Spinal cord (tissue), 10 donors: Measurements from ENCODE around the gene ASCC2. TPM values are rescaled to one million over a fixed set of nuclear protein-coding genes. Genes with fewer than 3 reads are reported as not detected.
"Not testable (repeated sequence)": the region's sequence is repeated elsewhere in the genome, so short reads cannot be mapped to it uniquely, and the experiment has no call there.

Experiments used
- DNase-seq, 6 donors: peaks; one replicate each; pipeline versions ENCODE4 v3.0.0 to v3.0.0-alpha.2; 2013 to 2015; ENCODE audit warnings: low spot score in 6 of 6, low read depth in 4 of 6
- H3K27ac ChIP-seq: one replicate; pipeline ENCODE4 v1.5.1; 2013; ENCODE audit warnings: low read depth, low read length, control low read depth
- H3K27me3 ChIP-seq: one replicate; pipeline ENCODE4 v1.6.1; 2013; ENCODE audit warnings: low read length; ENCODE audit not compliant: control insufficient read depth, insufficient read depth
- H3K36me3 ChIP-seq: one replicate; pipeline ENCODE4 v1.6.1; 2013; ENCODE audit warnings: low read length; ENCODE audit not compliant: control insufficient read depth, insufficient read depth
- H3K4me1 ChIP-seq: one replicate; pipeline ENCODE4 v1.6.1; 2013; ENCODE audit warnings: low read length; ENCODE audit not compliant: control insufficient read depth, insufficient read depth
- H3K4me3 ChIP-seq: one replicate; pipeline ENCODE4 v1.5.1; 2013; ENCODE audit warnings: low read depth, low read length, control low read depth
- H3K9me3 ChIP-seq: one replicate; pipeline ENCODE4 v1.6.1; 2013; ENCODE audit warnings: low read length; ENCODE audit not compliant: control insufficient read depth, insufficient read depth
- WGBS: methylation state at CpG from one replicate; pipeline ENCODE4 v1.1.5; 2013; ENCODE audit warnings: missing lambda C conversion rate; ENCODE audit not compliant: insufficient coverage; 5-methylcytosine and 5-hydroxymethylcytosine counted together
- polyA plus RNA-seq, 2 donors: library from polyadenylated mRNA; unstranded; fragments of 120-200 nt; gene quantifications; one replicate each; pipeline ENCODE4 v1.2.1, GENCODE V29; 2013; ENCODE audit not compliant: insufficient read length in 2 of 2
- total RNA-seq, 2 donors: library from RNA; depleted of rRNA in 1 of 2; stranded (reverse); fragments of 120-200 nt in 1 of 2; fragments of >200 nt in 1 of 2; gene quantifications; one replicate each; pipeline versions ENCODE4 v1.2.3 to v1.2.4, GENCODE V29; 2013 to 2014
- donor health status: healthy.

ASCC2 gene
- total and polyA plus RNA-seq, 4 donors, result 18.5 to 55.5 (median 38.8) TPM

GRCh38 chr22:29873943-29874342 is 35.9 kb upstream of the ASCC2 start:
- no peak overlapping the region for H3K27ac ChIP-seq
- no CpG with 5 or more reads among the region's 2 CpGs for WGBS
- H3K9me3 ChIP-seq, result no peaks in the 10 kb centered on the region
- H3K4me3 ChIP-seq, result no peak overlapping the region
- DNase-seq, result no peak
- H3K4me1 ChIP-seq, result peaks cover 18% of the 10 kb centered on the region
- no peaks in the 10 kb centered on the region for H3K27me3 ChIP-seq
- no peaks in the 10 kb centered on the region for H3K36me3 ChIP-seq

- no CpG with 5 or more reads among the region's 5 CpGs for WGBS
- H3K9me3 ChIP-seq, result no peaks in the 10 kb centered on the region
- H3K27ac ChIP-seq, result no peak overlapping the region
- H3K27me3 ChIP-seq, result no peaks in the 10 kb centered on the region
- H3K4me1 ChIP-seq, result peaks cover 18% of the 10 kb centered on the region
- DNase-seq, result no peak
- no peaks in the 10 kb centered on the region for H3K36me3 ChIP-seq
- H3K4me3 ChIP-seq, result no peak overlapping the region
Measured at GRCh38 chr22:29872989-29873388, 34.9 kb upstream of the ASCC2 start.

- Histone ChIP-seq H3K27me3 (no peaks in the 10 kb centered on the region), H3K27ac (no peak overlapping the region), H3K4me3 (no peak overlapping the region), H3K4me1 (peaks cover 18% of the 10 kb centered on the region), H3K36me3 (no peaks in the 10 kb centered on the region), H3K9me3 (no peaks in the 10 kb centered on the region)
- DNase-seq, result no peak
- WGBS, result 82% methylated on average over 3 of the region's 3 CpGs
Measured at GRCh38 chr22:29872144-29872893, 34.2 kb upstream of the ASCC2 start.

- Histone ChIP-seq H3K9me3 (no peaks in the 10 kb centered on the region), H3K4me3 (no peak overlapping the region), H3K27me3 (no peaks in the 10 kb centered on the region), H3K27ac (no peak overlapping the region), H3K4me1 (peaks cover 18% of the 10 kb centered on the region), H3K36me3 (no peaks in the 10 kb centered on the region)
- 31% methylated on average over 2 of the region's 5 CpGs for WGBS
- peak in 5 of 6 donors; percentile 51 to 96 (median 76) for DNase-seq
Measured at GRCh38 chr22:29871684-29872083, 33.6 kb upstream of the ASCC2 start.

DNA sequence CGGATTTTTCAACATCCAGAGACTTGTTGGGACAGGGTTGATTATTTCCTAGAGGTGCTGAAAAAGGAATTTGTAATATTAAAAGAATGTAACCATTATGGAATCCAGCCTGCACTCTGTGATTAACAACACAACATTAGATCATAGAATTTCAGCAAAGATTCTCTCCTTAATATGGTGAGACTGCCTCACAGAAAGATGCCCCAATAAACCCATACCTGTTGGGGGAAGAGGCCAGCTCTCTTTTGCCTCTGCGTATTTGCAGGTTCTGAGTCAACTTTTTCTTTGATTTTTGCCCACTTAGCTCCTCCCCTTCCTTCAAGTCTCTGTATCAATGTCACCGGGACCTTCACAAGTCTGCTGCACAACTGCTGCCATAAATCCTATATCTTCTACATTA is 32.5 kb upstream of the ASCC2 start:
- WGBS, result 100% methylated on average over 2 of the region's 3 CpGs
- DNase-seq, result no peak

GRCh38 chr22:29867851-29868250 is 29.8 kb upstream of the ASCC2 start:
- Histone ChIP-seq H3K27ac (no peak overlapping the region), H3K27me3 (no peaks in the 10 kb centered on the region), H3K36me3 (no peaks in the 10 kb centered on the region), H3K4me1 (peaks cover 18% of the 10 kb centered on the region), H3K9me3 (no peaks in the 10 kb centered on the region), H3K4me3 (no peak overlapping the region)
- peak in 1 of 6 donors; percentile 58 for DNase-seq
- WGBS, result 100% methylated on average over 1 of the region's 3 CpGs

More for the DNA sequence above, 32.5 kb upstream of the ASCC2 start:
- Histone ChIP-seq H3K36me3 (no peaks in the 10 kb centered on the region), H3K4me3 (no peak overlapping the region), H3K4me1 (peaks cover 18% of the 10 kb centered on the region), H3K9me3 (no peaks in the 10 kb centered on the region), H3K27ac (no peak overlapping the region), H3K27me3 (no peaks in the 10 kb centered on the region)

DNA sequence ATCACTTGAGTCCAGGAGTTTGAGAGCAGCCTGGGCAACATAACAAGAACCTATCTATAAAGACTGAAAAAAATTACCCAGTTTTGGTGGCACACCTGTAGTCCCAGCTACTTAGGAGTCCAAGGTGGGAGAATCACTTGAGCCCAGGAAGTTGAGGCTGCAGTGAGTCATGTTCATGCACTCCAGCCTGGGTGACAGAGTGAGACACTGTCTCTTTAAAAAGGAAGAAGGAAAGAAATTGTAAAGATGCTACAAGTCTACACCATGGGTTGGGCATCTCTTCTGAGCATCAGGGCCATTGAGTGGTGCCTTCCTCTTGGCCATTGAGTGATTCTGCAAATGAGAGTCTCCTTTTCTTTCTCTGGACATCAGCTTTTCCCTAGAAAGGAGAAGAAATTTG is 29.2 kb upstream of the ASCC2 start:
- Histone ChIP-seq H3K27ac (no peak overlapping the region), H3K9me3 (no peaks in the 10 kb centered on the region), H3K27me3 (no peaks in the 10 kb centered on the region), H3K4me1 (peaks cover 13% of the 10 kb centered on the region), H3K4me3 (no peak overlapping the region), H3K36me3 (no peaks in the 10 kb centered on the region)
- no peak for DNase-seq

DNA sequence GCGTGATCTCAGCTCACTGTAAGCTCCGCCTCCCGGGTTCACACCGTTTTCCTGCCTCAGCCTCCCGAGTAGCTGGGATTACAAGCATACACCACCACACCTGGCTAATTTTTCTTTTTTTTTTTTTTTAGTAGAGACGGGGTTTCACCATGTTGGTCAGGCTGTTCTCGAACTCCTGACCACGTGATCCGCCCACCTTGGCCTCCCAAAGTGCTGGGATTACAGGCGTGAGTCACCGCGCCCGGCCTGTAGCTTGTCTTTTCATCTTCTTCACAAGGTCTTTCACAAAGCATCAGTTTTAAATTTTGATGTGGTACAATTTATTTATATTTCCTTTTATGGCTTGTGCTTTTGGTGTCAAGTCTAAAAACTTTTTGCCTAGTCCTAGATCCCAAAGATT is 27.5 kb upstream of the ASCC2 start:
- H3K27ac ChIP-seq, H3K36me3 ChIP-seq, H3K27me3 ChIP-seq, H3K4me3 ChIP-seq, DNase-seq, H3K4me1 ChIP-seq, H3K9me3 ChIP-seq: not testable (repeated sequence)
- WGBS, result 100% methylated on average over 3 of the region's 13 CpGs

DNA sequence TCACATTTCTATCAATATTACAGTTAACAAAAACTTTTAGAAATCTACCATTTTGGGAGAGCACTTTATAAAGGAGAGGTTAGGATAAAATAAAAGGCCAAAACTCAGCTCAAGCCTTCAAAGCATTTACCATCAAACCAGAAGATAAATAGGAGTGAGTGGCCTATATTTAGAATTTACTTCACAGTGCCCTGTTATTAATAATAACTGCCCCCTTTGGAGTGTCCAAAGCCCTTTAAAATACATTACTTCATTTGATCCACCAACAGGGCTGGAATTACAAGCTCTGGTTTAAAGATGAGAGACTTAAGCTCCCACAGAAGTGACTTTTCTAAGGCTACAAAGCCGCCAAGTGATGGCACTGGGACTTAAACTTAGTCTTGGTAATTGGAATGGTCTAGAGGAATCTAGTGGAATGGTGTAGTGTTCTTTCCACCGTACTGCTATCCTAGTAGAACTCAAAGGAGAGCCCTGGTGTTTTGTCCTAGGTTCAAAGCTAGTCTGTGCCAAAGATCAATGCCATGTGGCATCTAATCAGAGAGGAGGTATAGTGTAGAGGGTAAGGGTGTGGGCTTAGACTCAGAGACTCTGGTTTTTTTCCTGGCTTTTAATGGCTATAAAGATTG is 23.7 kb upstream of the ASCC2 start:
- WGBS, result 93% methylated on average over 2 of the region's 2 CpGs
- no peaks in the 10 kb centered on the region for H3K4me1 ChIP-seq
- H3K4me3 ChIP-seq, result no peak overlapping the region
- H3K9me3 ChIP-seq, result no peaks in the 10 kb centered on the region
- no peak for DNase-seq
- no peaks in the 10 kb centered on the region for H3K27me3 ChIP-seq
- H3K27ac ChIP-seq, result no peak overlapping the region
- H3K36me3 ChIP-seq, result no peaks in the 10 kb centered on the region
